Smooth muscle cell (in vitro differentiated cells): ENCODE measurements around the gene PCDHGA6. TPM values are rescaled to one million over a fixed set of nuclear protein-coding genes. Genes with fewer than 3 reads are reported as not detected.

Source experiments
- DNase-seq: peaks from one replicate; lab custom pipeline; 2025; ENCODE audit not compliant: unreplicated experiment; lab: John Stamatoyannopoulos, UW
- H2AFZ ChIP-seq: fragments of 200-600 bp; sonication (generic); 2 replicates; pipeline ENCODE4 v1.6.0; 2016; ENCODE audit warnings: antibody characterized with exemption, low read depth, mild to moderate bottlenecking
- H3F3A ChIP-seq: fragments of 200-600 bp; sonication (generic); 2 replicates; pipeline ENCODE4 v1.6.0; 2017; ENCODE audit warnings: antibody characterized with exemption, low read depth
- H3K27ac ChIP-seq: fragments of 200-600 bp; sonication (generic); 2 replicates; pipeline ENCODE4 v1.5.1; 2016; ENCODE audit warnings: low read depth, mild to moderate bottlenecking
- H3K27me3 ChIP-seq: fragments of 200-600 bp; sonication (generic); 2 replicates; pipeline ENCODE4 v1.6.1; 2016; ENCODE audit warnings: low read depth, mild to moderate bottlenecking
- H3K36me3 ChIP-seq: fragments of 200-600 bp; sonication (generic); 2 replicates; pipeline ENCODE4 v1.5.1; 2016; ENCODE audit warnings: low read depth
- H3K4me1 ChIP-seq: fragments of 200-600 bp; sonication (generic); 2 replicates; pipeline ENCODE4 v1.5.1; 2016; ENCODE audit warnings: low read depth
- H3K4me2 ChIP-seq: fragments of 200-600 bp; sonication (generic); 2 replicates; pipeline ENCODE4 v1.6.0; 2016; ENCODE audit warnings: mild to moderate bottlenecking
- H3K4me3 ChIP-seq: fragments of 200-600 bp; sonication (generic); 2 replicates; pipeline ENCODE4 v1.5.1; 2016; ENCODE audit warnings: mild to moderate bottlenecking
- H3K79me2 ChIP-seq: fragments of 200-600 bp; sonication (generic); 2 replicates; pipeline ENCODE4 v1.6.0; 2016; ENCODE audit warnings: low read depth, mild to moderate bottlenecking
- H3K9ac ChIP-seq: fragments of 200-600 bp; sonication (generic); 2 replicates; pipeline ENCODE4 v1.6.0; 2016; ENCODE audit warnings: low read depth
- H3K9me3 ChIP-seq: fragments of 200-600 bp; sonication (generic); replicated peaks from 2 replicates; pipeline ENCODE4 v1.5.1; 2016; ENCODE audit warnings: low read depth
- H4K20me1 ChIP-seq: fragments of 200-600 bp; sonication (generic); 2 replicates; pipeline ENCODE4 v1.6.0; 2016; ENCODE audit warnings: low read depth
- WGBS: methylation state at CpG from one replicate; pipeline ENCODE4 v1.1.7; 2016; ENCODE audit warnings: low lambda C conversion rate; 5-methylcytosine and 5-hydroxymethylcytosine counted together
- polyA plus RNA-seq: library from polyadenylated mRNA; unstranded; fragments of >200 nt; fragmentation: Nextera tagmentation; extraction: Ambion mirVana; gene quantifications from 2 replicates; pipeline ENCODE4 v1.2.1, GENCODE V29; 2016
- total RNA-seq: library from RNA; depleted of rRNA; stranded (reverse); fragments of >200 nt; gene quantifications from 2 replicates; pipeline ENCODE4 v1.2.3, GENCODE V29; 2014
- TF ChIP-seq, protein P1 (sequence below): fragments of 200-600 bp; sonication (generic); IDR thresholded peaks from 2 replicates; pipeline ENCODE4 v1.5.1; 2017; ENCODE audit warnings: borderline replicate concordance, mild to moderate bottlenecking, antibody characterized with exemption; ENCODE audit not compliant: insufficient read depth, poor library complexity, severe bottlenecking

Gene PCDHGA6
- total and polyA plus RNA-seq, 2 experiments from 2014 or later, result 0.27 TPM; not detected in 1

DNA sequence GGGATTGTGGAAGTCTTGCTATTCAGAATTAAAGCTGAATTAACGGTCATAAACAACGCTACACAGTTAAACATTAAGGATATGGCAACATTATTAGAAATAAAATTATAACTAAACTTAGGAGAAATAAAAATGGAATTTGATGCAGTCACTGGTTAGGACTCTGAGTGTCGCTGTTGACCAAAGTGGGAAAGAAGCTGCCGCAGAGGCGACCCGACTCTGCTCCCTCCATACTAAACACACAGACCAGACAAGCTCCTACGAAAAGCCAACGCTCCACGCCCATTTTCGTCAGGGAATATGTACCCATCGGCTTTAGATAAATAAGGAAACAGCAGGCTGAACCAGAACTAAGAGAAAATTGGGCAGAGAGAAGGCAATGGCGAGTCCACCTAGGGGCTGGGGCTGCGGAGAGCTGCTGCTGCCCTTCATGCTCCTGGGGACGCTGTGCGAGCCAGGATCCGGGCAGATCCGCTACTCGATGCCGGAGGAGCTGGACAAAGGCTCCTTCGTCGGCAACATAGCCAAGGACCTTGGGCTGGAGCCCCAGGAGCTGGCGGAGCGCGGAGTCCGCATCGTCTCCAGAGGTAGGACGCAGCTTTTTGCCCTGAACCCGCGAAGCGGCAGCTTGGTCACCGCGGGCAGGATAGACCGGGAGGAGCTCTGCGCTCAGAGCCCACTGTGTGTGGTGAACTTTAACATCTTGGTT, 9.6 kb upstream of the PCDHGA6 start, which contains the start of gene PCDHGA5:
Gene PCDHGA5, plus strand, starts transcription at position 211 of the 709 bp plus-strand sequence. Its CDS starts 169 bp downstream, at position 380.
- Histone ChIP-seq H4K20me1 (no peaks in the 10 kb centered on the region), H3K4me3 (no peak within 1 kb of the TSS), H3K27me3 (no peaks in the 10 kb centered on the region), H2AFZ (no peak within 1 kb of the TSS), H3K9me3 (peaks cover 11% of the 10 kb centered on the region), H3F3A (no peaks in the 10 kb centered on the region), H3K36me3 (no peaks in the 10 kb centered on the region), H3K4me2 (no peak within 1 kb of the TSS), H3K4me1 (no peaks in the 10 kb centered on the region), H3K27ac (no peak within 1 kb of the TSS), H3K9ac (no peak within 1 kb of the TSS), H3K79me2 (no peaks in the 10 kb centered on the region)
- no peak for DNase-seq
- TF ChIP-seq, protein P1, sequence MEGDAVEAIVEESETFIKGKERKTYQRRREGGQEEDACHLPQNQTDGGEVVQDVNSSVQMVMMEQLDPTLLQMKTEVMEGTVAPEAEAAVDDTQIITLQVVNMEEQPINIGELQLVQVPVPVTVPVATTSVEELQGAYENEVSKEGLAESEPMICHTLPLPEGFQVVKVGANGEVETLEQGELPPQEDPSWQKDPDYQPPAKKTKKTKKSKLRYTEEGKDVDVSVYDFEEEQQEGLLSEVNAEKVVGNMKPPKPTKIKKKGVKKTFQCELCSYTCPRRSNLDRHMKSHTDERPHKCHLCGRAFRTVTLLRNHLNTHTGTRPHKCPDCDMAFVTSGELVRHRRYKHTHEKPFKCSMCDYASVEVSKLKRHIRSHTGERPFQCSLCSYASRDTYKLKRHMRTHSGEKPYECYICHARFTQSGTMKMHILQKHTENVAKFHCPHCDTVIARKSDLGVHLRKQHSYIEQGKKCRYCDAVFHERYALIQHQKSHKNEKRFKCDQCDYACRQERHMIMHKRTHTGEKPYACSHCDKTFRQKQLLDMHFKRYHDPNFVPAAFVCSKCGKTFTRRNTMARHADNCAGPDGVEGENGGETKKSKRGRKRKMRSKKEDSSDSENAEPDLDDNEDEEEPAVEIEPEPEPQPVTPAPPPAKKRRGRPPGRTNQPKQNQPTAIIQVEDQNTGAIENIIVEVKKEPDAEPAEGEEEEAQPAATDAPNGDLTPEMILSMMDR, result no peak
- WGBS, result 93% methylated on average over 34 of the region's 34 CpGs

- no peaks in the 10 kb centered on the region for H3K27me3 ChIP-seq
- no peaks in the 10 kb centered on the region for H3K36me3 ChIP-seq
- no peak overlapping the region for H3K4me3 ChIP-seq
- H2AFZ ChIP-seq, result no peak overlapping the region
- WGBS, result 96% methylated on average over 46 of the region's 46 CpGs
- no peak overlapping the region for H3K4me2 ChIP-seq
- no peaks in the 10 kb centered on the region for H3K79me2 ChIP-seq
- TF ChIP-seq, protein P1, result no peak
- H3K4me1 ChIP-seq, result no peaks in the 10 kb centered on the region
- H3F3A ChIP-seq, result no peaks in the 10 kb centered on the region
- no peak overlapping the region for H3K9ac ChIP-seq
- no peak overlapping the region for H3K27ac ChIP-seq
- peaks cover 11% of the 10 kb centered on the region for H3K9me3 ChIP-seq
- DNase-seq, result no peak
- no peaks in the 10 kb centered on the region for H4K20me1 ChIP-seq
Observed at GRCh38 chr5:141366016-141366896, 7.4 kb upstream of the PCDHGA6 start.

DNA sequence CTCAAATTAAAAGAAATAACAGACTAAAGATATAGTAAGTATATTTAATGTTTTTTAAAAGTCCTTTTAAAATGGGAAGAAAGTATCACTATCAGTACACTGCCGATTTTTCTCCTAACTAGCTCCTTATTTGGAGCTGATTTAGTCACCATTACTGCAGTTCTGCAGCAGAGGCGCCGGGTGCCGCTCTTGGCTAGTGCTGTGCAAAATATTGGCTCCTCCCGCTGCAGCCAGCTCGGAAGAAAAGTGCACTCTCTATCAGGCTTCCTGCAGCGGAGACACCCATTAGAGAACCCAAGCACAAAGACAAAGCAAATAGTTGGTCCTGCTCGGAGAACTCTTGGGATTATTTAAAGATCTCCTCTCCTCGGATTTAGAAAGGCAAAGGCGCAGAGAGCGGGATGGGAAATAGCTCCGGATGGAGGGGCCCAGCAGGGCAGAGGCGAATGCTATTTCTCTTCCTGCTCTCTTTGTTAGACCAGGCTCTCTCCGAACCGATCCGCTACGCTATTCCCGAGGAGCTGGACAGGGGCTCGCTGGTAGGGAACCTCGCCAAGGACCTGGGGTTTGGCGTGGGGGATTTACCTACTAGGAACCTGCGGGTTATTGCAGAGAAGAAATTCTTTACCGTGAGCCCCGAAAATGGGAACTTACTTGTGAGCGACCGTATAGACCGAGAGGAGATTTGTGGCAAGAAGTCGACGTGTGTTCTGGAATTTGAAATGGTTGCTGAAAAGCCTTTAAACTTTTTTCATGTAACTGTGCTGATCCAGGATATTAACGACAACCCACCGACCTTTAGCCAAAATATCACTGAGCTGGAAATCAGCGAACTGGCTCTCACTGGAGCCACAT, 3.5 kb upstream of the PCDHGA6 start, which contains the start of gene PCDHGB3:
Gene PCDHGB3, plus strand, starts transcription at position 249 of the 855 bp plus-strand sequence. Its CDS starts 153 bp downstream, at position 402.
- no peak within 1 kb of the TSS for H3K27ac ChIP-seq
- H3K4me1 ChIP-seq, result no peaks in the 10 kb centered on the region
- H3K4me2 ChIP-seq, result no peak within 1 kb of the TSS
- H3K79me2 ChIP-seq, result no peaks in the 10 kb centered on the region
- no peak within 1 kb of the TSS for H3K4me3 ChIP-seq
- no peaks in the 10 kb centered on the region for H3K36me3 ChIP-seq
- TF ChIP-seq, protein P1, result no peak
- WGBS, result 89% methylated on average over 32 of the region's 32 CpGs
- peaks cover 15% of the 10 kb centered on the region for H3K9me3 ChIP-seq
- H2AFZ ChIP-seq, result no peak within 1 kb of the TSS
- no peaks in the 10 kb centered on the region for H3F3A ChIP-seq
- H3K9ac ChIP-seq, result no peak within 1 kb of the TSS
- H4K20me1 ChIP-seq, result no peaks in the 10 kb centered on the region
- no peak for DNase-seq
- no peaks in the 10 kb centered on the region for H3K27me3 ChIP-seq
